ENCODE results near the gene RPS16. TPM values are rescaled to one million over a fixed set of nuclear protein-coding genes. Genes with fewer than 3 reads are reported as not detected.

Gene RPS16
- total and polyA plus RNA-seq, 9 of the 15 experiments (the other 6 are each of a cell fraction or from before 2014, with no cell fraction given) = 82.6 to 3,671 (median 2,204) TPM

DNA sequence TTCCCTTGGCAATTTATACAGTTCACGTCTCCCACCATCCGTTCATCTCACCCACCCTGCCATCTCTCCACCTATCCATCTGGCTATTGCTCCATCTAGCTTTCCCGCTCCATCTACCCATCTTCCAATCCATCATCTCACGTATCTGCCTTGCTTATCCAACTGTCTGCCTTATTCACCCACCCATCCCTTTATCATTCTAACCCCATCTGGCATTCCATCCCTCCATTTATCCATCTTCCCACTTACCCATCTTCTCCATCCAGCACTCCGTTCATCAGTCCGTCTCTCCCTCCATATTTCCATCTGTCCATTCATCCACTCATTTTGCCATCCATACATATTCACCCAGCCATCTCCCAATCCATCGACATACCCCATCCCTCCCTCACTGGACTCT, 10.0 kb downstream of the RPS16 start (continued):
- TF ChIP-seq CLOCK (CRISPR knock-in tag; IDR thresholded peaks at IDR 0.05; ENCODE audit: borderline replicate concordance) (no peak), TSC22D4 (tag; IDR thresholded peaks at IDR 0.05) (0 out of 2 replicates have a peak, but pooled peaks have one; percentile 20), FOXJ2 (tag; IDR thresholded peaks at IDR 0.05) (no peak), TEAD2 (tag; IDR thresholded peaks at IDR 0.05) (no peak), POLR2B (IDR thresholded peaks at IDR 0.05; ENCODE audit: low read depth, partially characterized antibody) (peak; percentile 51), IRF2 (CRISPR knock-in tag; IDR thresholded peaks at IDR 0.05) (no peak)
- TF ChIP-seq, protein P1, sequence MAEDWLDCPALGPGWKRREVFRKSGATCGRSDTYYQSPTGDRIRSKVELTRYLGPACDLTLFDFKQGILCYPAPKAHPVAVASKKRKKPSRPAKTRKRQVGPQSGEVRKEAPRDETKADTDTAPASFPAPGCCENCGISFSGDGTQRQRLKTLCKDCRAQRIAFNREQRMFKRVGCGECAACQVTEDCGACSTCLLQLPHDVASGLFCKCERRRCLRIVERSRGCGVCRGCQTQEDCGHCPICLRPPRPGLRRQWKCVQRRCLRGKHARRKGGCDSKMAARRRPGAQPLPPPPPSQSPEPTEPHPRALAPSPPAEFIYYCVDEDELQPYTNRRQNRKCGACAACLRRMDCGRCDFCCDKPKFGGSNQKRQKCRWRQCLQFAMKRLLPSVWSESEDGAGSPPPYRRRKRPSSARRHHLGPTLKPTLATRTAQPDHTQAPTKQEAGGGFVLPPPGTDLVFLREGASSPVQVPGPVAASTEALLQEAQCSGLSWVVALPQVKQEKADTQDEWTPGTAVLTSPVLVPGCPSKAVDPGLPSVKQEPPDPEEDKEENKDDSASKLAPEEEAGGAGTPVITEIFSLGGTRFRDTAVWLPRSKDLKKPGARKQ (CRISPR knock-in tag; IDR thresholded peaks at IDR 0.05) = no peak

Measured in K562 (cell line).